ENCODE data around the gene LRMDA. TPM values are rescaled to one million over a fixed set of nuclear protein-coding genes. Genes with fewer than 3 reads are reported as not detected.

Gene LRMDA
- total and polyA plus RNA-seq, 10 of the 15 experiments (the other 5 are each of a cell fraction or from before 2014, with no cell fraction given) = 0.07 to 0.54 (median 0.29) TPM; not detected in 4

DNA sequence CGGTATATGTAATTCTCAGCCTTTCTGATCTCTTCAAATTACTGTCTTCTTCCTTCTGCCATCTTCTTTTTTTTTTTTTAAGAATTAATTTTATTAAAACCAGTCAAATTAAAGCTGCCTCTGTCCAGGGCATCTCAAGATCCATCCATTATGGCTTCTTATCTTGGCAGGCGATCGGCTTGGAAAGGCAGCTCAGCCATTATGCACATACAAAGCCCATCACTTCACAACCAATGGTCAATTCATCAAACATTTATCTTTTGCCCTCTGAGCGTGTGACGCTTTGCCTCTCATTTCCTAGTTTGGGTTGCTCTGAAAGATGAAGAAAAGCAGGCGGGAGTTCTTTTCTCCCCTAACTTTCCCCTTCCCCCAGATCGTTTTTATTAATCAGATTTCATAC is 591.6 kb downstream of the LRMDA start (continued):
- TF ChIP-seq POLR2AphosphoS5 (IDR thresholded peaks at IDR 0.05; ENCODE audit: low read length) = no peak
- TF ChIP-seq, protein P1, sequence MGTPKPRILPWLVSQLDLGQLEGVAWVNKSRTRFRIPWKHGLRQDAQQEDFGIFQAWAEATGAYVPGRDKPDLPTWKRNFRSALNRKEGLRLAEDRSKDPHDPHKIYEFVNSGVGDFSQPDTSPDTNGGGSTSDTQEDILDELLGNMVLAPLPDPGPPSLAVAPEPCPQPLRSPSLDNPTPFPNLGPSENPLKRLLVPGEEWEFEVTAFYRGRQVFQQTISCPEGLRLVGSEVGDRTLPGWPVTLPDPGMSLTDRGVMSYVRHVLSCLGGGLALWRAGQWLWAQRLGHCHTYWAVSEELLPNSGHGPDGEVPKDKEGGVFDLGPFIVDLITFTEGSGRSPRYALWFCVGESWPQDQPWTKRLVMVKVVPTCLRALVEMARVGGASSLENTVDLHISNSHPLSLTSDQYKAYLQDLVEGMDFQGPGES (IDR thresholded peaks at IDR 0.05) = no peak
- TF ChIP-seq, protein P2, sequence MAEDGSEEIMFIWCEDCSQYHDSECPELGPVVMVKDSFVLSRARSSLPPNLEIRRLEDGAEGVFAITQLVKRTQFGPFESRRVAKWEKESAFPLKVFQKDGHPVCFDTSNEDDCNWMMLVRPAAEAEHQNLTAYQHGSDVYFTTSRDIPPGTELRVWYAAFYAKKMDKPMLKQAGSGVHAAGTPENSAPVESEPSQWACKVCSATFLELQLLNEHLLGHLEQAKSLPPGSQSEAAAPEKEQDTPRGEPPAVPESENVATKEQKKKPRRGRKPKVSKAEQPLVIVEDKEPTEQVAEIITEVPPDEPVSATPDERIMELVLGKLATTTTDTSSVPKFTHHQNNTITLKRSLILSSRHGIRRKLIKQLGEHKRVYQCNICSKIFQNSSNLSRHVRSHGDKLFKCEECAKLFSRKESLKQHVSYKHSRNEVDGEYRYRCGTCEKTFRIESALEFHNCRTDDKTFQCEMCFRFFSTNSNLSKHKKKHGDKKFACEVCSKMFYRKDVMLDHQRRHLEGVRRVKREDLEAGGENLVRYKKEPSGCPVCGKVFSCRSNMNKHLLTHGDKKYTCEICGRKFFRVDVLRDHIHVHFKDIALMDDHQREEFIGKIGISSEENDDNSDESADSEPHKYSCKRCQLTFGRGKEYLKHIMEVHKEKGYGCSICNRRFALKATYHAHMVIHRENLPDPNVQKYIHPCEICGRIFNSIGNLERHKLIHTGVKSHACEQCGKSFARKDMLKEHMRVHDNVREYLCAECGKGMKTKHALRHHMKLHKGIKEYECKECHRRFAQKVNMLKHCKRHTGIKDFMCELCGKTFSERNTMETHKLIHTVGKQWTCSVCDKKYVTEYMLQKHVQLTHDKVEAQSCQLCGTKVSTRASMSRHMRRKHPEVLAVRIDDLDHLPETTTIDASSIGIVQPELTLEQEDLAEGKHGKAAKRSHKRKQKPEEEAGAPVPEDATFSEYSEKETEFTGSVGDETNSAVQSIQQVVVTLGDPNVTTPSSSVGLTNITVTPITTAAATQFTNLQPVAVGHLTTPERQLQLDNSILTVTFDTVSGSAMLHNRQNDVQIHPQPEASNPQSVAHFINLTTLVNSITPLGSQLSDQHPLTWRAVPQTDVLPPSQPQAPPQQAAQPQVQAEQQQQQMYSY (CRISPR knock-in tag; IDR thresholded peaks at IDR 0.05) = no peak
- TF ChIP-seq CREM (IDR thresholded peaks at IDR 0.05; ENCODE audit: low read depth) = no peak
- TF ChIP-seq SIN3A (IDR thresholded peaks at IDR 0.05; ENCODE audit: low read depth, low read length) = no peak
- no peak for TF ChIP-seq POU2F2 (IDR thresholded peaks at IDR 0.05; ENCODE audit: borderline replicate concordance, low read depth, low read length)

DNA sequence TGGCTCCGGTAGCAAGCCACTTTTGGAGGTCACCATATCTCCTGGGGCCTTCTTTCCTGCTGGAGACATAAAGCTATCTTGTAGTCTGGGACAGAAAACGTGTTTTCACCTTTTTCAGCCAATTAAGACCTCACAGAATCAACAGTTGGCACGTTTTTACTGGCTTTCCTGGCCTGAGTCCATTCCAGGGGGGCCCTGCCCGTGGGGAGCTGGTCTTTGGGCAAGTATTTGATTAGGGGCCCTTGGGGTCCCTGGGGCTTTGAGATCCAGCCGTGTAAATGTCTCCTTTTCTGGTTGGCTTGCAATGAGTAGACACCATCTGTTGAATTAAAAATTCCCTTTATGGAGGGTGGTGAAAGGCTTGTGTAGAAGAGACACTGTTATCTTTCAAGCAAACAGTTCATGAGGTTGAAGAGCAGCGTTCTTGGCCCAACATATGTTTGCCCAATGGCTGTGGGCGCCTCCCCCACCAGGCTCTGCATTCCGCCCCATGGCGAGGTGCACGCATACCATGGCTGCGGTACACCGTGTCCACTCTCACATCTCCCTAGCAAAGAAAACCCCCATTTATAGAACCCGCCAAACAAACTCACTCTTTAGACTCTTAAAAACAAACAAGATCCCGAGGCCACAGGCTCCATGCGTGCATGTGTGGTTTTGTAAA is 593.2 kb downstream of the LRMDA start:
- no peaks in the 10 kb centered on the region for H3K4me1 ChIP-seq (ENCODE audit: control insufficient read depth, insufficient read depth, low read length)
- no peak overlapping the region for H3K4me2 ChIP-seq (ENCODE audit: control insufficient read depth, insufficient read depth)
- H3K9me3 ChIP-seq (replicated peaks; ENCODE audit: control insufficient read depth, insufficient read depth, low read length) = no peaks in the 10 kb centered on the region
- FAIRE-seq (no peak), DNase-seq (ENCODE audit: low read depth, low spot score) (no peak), ATAC-seq (no peak)
- WGBS (ENCODE audit: insufficient coverage, insufficient replicate concordance, low lambda C conversion rate, missing lambda C conversion rate) = 24% methylated on average over 15 of the region's 15 CpGs
- no peaks in the 10 kb centered on the region; a peak in 1 of 4 replicates for H3K27me3 ChIP-seq (replicated peaks in 1 of 2; ENCODE audit: control insufficient read depth in 2 of 2, insufficient read depth in 2 of 2, low read length in 1 of 2)
- H3K27ac ChIP-seq (ENCODE audit: control insufficient read depth, insufficient read depth) = no peak overlapping the region
- no peak overlapping the region for H2AFZ ChIP-seq (ENCODE audit: control insufficient read depth, low read depth, low read length)
- CTCF ChIA-PET = no interaction called here
- POLR2A ChIA-PET = no interaction called here
- BruUV-seq (replicated peaks) = no TSS peak
- H4K20me1 ChIP-seq (ENCODE audit: control insufficient read depth, insufficient read depth) = no peaks in the 10 kb centered on the region
- SMC1A ChIA-PET (ENCODE audit: uncharacterized antibody, unreplicated experiment) = interaction anchor here (1.4 kb wide), 1 partner anchor 8 kb away, joined by 5 read pairs; no protein-coding TSS in a partner anchor
- no peak overlapping the region for H3K9ac ChIP-seq (ENCODE audit: control insufficient read depth, insufficient read depth, low read length)
- no peaks in the 10 kb centered on the region for H3K79me2 ChIP-seq (ENCODE audit: control insufficient read depth, insufficient read depth, low read length)
- no peaks in the 10 kb centered on the region for H3K36me3 ChIP-seq (ENCODE audit: control insufficient read depth in 2 of 2, insufficient read depth in 2 of 2, low read length in 1 of 2)
- no peak overlapping the region for H3K4me3 ChIP-seq
- in situ Hi-C loops (cut with MboI) (loop anchor here (25.0 kb wide), 1 partner anchor 637 kb away; no protein-coding TSS in a partner anchor), intact Hi-C loops (cut with micrococcal nuclease; ENCODE audit: unreplicated experiment) (loop anchor here (10.0 kb wide), 1 partner anchor 60 kb away; no protein-coding TSS in a partner anchor)
- RAD21 ChIA-PET (ENCODE audit: unreplicated experiment) = no interaction called here
- TF ChIP-seq, protein P3, sequence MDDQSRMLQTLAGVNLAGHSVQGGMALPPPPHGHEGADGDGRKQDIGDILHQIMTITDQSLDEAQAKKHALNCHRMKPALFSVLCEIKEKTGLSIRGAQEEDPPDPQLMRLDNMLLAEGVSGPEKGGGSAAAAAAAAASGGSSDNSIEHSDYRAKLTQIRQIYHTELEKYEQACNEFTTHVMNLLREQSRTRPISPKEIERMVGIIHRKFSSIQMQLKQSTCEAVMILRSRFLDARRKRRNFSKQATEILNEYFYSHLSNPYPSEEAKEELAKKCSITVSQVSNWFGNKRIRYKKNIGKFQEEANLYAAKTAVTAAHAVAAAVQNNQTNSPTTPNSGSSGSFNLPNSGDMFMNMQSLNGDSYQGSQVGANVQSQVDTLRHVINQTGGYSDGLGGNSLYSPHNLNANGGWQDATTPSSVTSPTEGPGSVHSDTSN (IDR thresholded peaks at IDR 0.05; ENCODE audit: insufficient replicate concordance, low read depth, low read length) = no peak
- TF ChIP-seq, protein P4, sequence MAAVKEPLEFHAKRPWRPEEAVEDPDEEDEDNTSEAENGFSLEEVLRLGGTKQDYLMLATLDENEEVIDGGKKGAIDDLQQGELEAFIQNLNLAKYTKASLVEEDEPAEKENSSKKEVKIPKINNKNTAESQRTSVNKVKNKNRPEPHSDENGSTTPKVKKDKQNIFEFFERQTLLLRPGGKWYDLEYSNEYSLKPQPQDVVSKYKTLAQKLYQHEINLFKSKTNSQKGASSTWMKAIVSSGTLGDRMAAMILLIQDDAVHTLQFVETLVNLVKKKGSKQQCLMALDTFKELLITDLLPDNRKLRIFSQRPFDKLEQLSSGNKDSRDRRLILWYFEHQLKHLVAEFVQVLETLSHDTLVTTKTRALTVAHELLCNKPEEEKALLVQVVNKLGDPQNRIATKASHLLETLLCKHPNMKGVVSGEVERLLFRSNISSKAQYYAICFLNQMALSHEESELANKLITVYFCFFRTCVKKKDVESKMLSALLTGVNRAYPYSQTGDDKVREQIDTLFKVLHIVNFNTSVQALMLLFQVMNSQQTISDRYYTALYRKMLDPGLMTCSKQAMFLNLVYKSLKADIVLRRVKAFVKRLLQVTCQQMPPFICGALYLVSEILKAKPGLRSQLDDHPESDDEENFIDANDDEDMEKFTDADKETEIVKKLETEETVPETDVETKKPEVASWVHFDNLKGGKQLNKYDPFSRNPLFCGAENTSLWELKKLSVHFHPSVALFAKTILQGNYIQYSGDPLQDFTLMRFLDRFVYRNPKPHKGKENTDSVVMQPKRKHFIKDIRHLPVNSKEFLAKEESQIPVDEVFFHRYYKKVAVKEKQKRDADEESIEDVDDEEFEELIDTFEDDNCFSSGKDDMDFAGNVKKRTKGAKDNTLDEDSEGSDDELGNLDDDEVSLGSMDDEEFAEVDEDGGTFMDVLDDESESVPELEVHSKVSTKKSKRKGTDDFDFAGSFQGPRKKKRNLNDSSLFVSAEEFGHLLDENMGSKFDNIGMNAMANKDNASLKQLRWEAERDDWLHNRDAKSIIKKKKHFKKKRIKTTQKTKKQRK (IDR thresholded peaks at IDR 0.05; ENCODE audit: low read depth, low read length) = no peak
- TF ChIP-seq SPI1 (IDR thresholded peaks at IDR 0.05; ENCODE audit: borderline replicate concordance, insufficient read depth, low read depth, low read length) = no peak
- TF ChIP-seq POLR2AphosphoS5 (IDR thresholded peaks at IDR 0.05; ENCODE audit: low read length) = no peak
- TF ChIP-seq SMC3 (IDR thresholded peaks at IDR 0.05; ENCODE audit: borderline replicate concordance, low read length) = no peak
- no peak for TF ChIP-seq FOS (IDR thresholded peaks at IDR 0.05; ENCODE audit: borderline replicate concordance, extremely low read depth, insufficient read length)
- TF ChIP-seq WRNIP1 (IDR thresholded peaks at IDR 0.05; ENCODE audit: borderline replicate concordance, low read depth, low read length) = no peak

Data from GM12878 (cell line).